Testis (tissue), 2 donors: ENCODE measurements around the gene ZBTB7C.

Source experiments
- CTCF ChIP-seq, 3 experiments: fragments of 450-650 bp in 2 of 3; fragments of 200-600 bp in 1 of 3; sonication (generic) in 1 of 3; IDR thresholded peaks; one replicate each; pipeline ENCODE4 v1.5.1; 2016 to 2019; ENCODE audit warnings: antibody characterized with exemption in 3 of 3, mild to moderate bottlenecking in 2 of 3, moderate library complexity in 1 of 3
- POLR2A ChIP-seq: fragments of 450-650 bp; IDR thresholded peaks from one replicate; pipeline ENCODE4 v1.6.1; 2017; ENCODE audit warnings: antibody characterized with exemption, mild to moderate bottlenecking, moderate library complexity

- TF ChIP-seq POLR2A (no peak), CTCF (IDR thresholded peaks at IDR 0.05) (no peak)
These were observed 352.2 kb downstream of the ZBTB7C start for GRCh38 chr18:48057018-48057417.
